ENCODE results near the gene FGF1.

Gene FGF1

GRCh38 chr5:142658278-142658677, 27.6 kb downstream of the FGF1 start:
- H3K4me3 ChIP-seq (ENCODE audit: low read depth, low read length): no peak overlapping the region
- TF ChIP-seq, protein P1, sequence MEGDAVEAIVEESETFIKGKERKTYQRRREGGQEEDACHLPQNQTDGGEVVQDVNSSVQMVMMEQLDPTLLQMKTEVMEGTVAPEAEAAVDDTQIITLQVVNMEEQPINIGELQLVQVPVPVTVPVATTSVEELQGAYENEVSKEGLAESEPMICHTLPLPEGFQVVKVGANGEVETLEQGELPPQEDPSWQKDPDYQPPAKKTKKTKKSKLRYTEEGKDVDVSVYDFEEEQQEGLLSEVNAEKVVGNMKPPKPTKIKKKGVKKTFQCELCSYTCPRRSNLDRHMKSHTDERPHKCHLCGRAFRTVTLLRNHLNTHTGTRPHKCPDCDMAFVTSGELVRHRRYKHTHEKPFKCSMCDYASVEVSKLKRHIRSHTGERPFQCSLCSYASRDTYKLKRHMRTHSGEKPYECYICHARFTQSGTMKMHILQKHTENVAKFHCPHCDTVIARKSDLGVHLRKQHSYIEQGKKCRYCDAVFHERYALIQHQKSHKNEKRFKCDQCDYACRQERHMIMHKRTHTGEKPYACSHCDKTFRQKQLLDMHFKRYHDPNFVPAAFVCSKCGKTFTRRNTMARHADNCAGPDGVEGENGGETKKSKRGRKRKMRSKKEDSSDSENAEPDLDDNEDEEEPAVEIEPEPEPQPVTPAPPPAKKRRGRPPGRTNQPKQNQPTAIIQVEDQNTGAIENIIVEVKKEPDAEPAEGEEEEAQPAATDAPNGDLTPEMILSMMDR (IDR thresholded peaks at IDR 0.05; ENCODE audit: control insufficient read depth, extremely low read depth, insufficient read depth): no peak
- DNase-seq (ENCODE audit: low read depth): no peak

GRCh38 chr5:142657446-142657845, 28.4 kb downstream of the FGF1 start:
- no peak overlapping the region for H3K4me3 ChIP-seq (ENCODE audit: low read depth, low read length)
- DNase-seq (ENCODE audit: low read depth): no peak
- TF ChIP-seq, protein P1 (IDR thresholded peaks at IDR 0.05; ENCODE audit: control insufficient read depth, extremely low read depth, insufficient read depth): no peak

DNA sequence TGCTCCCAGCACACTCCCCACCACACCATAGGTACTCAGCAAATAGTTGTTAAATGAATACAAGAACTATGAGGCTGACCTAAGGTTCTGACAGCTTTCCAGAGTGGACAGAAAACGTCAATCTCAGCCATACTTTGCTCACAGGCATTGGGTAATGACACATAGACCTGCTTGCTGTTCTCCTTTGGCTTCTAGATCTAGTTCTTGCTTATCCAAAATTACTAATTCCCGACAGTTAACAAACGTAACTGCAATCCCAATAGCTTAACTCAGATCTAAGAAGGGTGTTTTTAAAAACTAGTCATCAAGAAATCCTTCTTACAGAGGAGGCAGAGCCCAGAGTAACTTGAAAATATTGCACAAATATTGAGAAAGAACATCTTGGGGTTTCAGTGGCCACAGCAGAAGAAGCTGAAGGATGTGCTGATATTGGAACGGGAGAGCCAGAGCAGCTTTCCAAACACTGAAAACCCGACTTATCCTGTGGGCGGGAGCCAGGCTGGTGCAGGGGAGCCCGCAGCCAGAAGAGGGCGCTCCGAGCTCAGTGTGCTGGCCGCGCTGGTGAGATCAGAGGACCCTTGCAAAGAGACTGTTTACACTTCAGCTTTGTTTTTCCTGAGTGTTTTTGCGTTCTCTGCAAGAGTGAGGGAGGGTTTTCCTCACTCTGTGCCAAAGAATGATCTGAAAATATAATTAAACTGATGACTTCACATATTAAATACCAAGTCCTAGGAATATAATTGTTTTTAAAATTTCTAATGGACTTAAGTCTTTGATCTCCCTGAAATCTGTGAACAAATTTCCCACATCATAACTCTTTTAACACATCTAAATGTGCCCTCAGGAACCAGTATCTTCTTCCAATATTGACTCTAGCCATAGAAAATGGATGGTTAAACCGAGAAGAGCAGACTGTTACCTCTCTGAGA, 30.3 kb downstream of the FGF1 start:
- TF ChIP-seq, protein P1 (IDR thresholded peaks at IDR 0.05; ENCODE audit: control insufficient read depth, extremely low read depth, insufficient read depth): peak; percentile 96
- no peak overlapping the region for H3K4me3 ChIP-seq (ENCODE audit: low read depth, low read length)
- peak; percentile 11 for DNase-seq (ENCODE audit: low read depth)

- TF ChIP-seq, protein P1 (IDR thresholded peaks at IDR 0.05; ENCODE audit: control insufficient read depth, extremely low read depth, insufficient read depth): no peak
- DNase-seq (ENCODE audit: low read depth): no peak
- no peak overlapping the region for H3K4me3 ChIP-seq (ENCODE audit: low read depth, low read length)
Observed at GRCh38 chr5:142654578-142655058, 31.3 kb downstream of the FGF1 start.

GRCh38 chr5:142653321-142653720, 32.6 kb downstream of the FGF1 start:
- TF ChIP-seq, protein P1 (IDR thresholded peaks at IDR 0.05; ENCODE audit: control insufficient read depth, extremely low read depth, insufficient read depth): no peak
- no peak overlapping the region for H3K4me3 ChIP-seq (ENCODE audit: low read depth, low read length)
- no peak for DNase-seq (ENCODE audit: low read depth)

- TF ChIP-seq, protein P1 (IDR thresholded peaks at IDR 0.05; ENCODE audit: control insufficient read depth, extremely low read depth, insufficient read depth): no peak
- DNase-seq (ENCODE audit: low read depth): no peak
- no peak overlapping the region for H3K4me3 ChIP-seq (ENCODE audit: low read depth, low read length)
Observed at GRCh38 chr5:142652563-142652962, 33.3 kb downstream of the FGF1 start.
